Vagina (tissue), 2 donors: ENCODE data around the gene GRK4. TPM values are rescaled to one million over a fixed set of nuclear protein-coding genes. Genes with fewer than 3 reads are reported as not detected.

Experiments
- DNase-seq, 2 donors: peaks; one replicate each; pipeline ENCODE4 v3.0.0-alpha.2; 2017; ENCODE audit errors: extremely low spot score in 2 of 2
- H3K27ac ChIP-seq: fragments of 200-600 bp; sonication (generic); one replicate; pipeline ENCODE4 v1.5.1; 2019
- H3K27me3 ChIP-seq: fragments of 200-600 bp; sonication (generic); one replicate; pipeline ENCODE4 v1.5.1; 2019
- H3K36me3 ChIP-seq, 2 donors: fragments of 200-600 bp; sonication (generic); one replicate each; pipeline ENCODE4 v1.5.1; 2017 to 2019
- H3K4me1 ChIP-seq: fragments of 200-600 bp; sonication (generic); one replicate; pipeline ENCODE4 v1.5.1; 2019
- H3K4me3 ChIP-seq, 2 donors: fragments of 200-600 bp; sonication (generic); 1 replicate in 1 of 2; 2 replicates in 1 of 2; pipeline ENCODE4 v1.5.1; 2016 to 2019
- H3K9me3 ChIP-seq: fragments of 200-600 bp; sonication (generic); one replicate; pipeline ENCODE4 v1.5.1; 2019
- CTCF ChIP-seq, 3 experiments: fragments of 450-650 bp in 2 of 3; fragments of 200-600 bp in 1 of 3; sonication (generic) in 1 of 3; IDR thresholded peaks; one replicate each; pipeline ENCODE4 v1.5.1; 2017 to 2019; ENCODE audit warnings: antibody characterized with exemption in 3 of 3, mild to moderate bottlenecking in 2 of 3, moderate library complexity in 2 of 3
- POLR2A ChIP-seq, 2 donors: fragments of 450-650 bp; IDR thresholded peaks; one replicate each; pipeline ENCODE4 v1.6.1; 2017; ENCODE audit warnings: antibody characterized with exemption in 2 of 2, mild to moderate bottlenecking in 2 of 2, moderate library complexity in 2 of 2
- POLR2AphosphoS5 ChIP-seq, 2 donors: sonication (generic); formaldehyde crosslinking; IDR thresholded peaks; one replicate each; pipeline ENCODE4 v1.9.0; 2017; ENCODE audit warnings: antibody characterized with exemption in 2 of 2, mild to moderate bottlenecking in 2 of 2, low read depth in 1 of 2; ENCODE audit not compliant: insufficient read depth in 1 of 2
- intact Hi-C: fragments of 100-400 bp; cut with DNase I; formaldehyde crosslinking; loops from one replicate; pipeline ENCODE4 v1.15.1; 2023
- total RNA-seq: library from RNA; depleted of rRNA; stranded (reverse); fragments of >200 nt; gene quantifications from one replicate; pipeline ENCODE4 v1.2.3, GENCODE V29; 2016

GRK4 gene
- total RNA-seq, 1 donor from 2014 or later: 2.7 TPM

DNA sequence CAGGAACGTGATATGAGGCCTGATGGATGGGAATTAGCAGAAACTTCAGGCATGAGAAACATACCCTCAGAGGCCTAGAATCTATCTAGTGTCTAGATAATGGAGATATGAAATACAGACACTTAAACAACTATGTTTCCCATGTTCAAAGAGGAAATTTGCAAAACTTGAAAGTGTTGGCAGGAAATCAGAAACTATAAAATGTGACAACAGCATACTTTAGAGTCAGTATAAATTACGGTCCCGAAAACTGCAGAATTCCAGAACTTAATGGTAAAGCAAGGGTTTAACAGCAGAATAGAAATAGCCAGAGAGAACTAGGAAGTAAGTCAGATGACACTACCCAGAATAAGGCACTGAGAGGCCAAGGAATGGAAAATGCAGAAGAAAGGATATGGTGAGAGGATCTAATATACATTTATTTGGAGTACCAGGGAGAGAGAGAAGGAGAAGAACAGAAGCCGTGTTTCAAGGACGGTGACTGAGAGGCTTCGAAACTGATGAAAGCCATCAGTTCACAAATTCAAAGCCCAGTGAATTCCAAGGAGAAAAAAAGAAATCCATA is 103.5 kb downstream of the GRK4 start:
- TF ChIP-seq CTCF (IDR thresholded peaks at IDR 0.05) (no peak), POLR2A (IDR thresholded peaks at IDR 0.05) (no peak), POLR2AphosphoS5 (IDR thresholded peaks at IDR 0.05; ENCODE audit: insufficient read depth in 1 of 2, low read depth in 1 of 2) (no peak)
- no peak for DNase-seq
- Histone ChIP-seq H3K9me3 (no peaks in the 10 kb centered on the region), H3K4me3 (no peak overlapping the region), H3K27ac (no peak overlapping the region), H3K27me3 (no peaks in the 10 kb centered on the region), H3K36me3 (no peaks in the 10 kb centered on the region), H3K4me1 (no peaks in the 10 kb centered on the region)
- intact Hi-C loops: no loop called here

GRCh38 chr4:3067473-3068001 is 104.2 kb downstream of the GRK4 start:
- TF ChIP-seq POLR2AphosphoS5 (IDR thresholded peaks at IDR 0.05; ENCODE audit: insufficient read depth in 1 of 2, low read depth in 1 of 2) (no peak), CTCF (IDR thresholded peaks at IDR 0.05) (no peak), POLR2A (IDR thresholded peaks at IDR 0.05) (no peak)
- intact Hi-C loops: no loop called here
- H3K36me3 ChIP-seq: no peaks in the 10 kb centered on the region
- no peaks in the 10 kb centered on the region for H3K27me3 ChIP-seq
- no peak for DNase-seq
- H3K9me3 ChIP-seq: no peaks in the 10 kb centered on the region
- H3K4me1 ChIP-seq: no peaks in the 10 kb centered on the region
- no peak overlapping the region for H3K27ac ChIP-seq
- H3K4me3 ChIP-seq: no peak overlapping the region

DNA sequence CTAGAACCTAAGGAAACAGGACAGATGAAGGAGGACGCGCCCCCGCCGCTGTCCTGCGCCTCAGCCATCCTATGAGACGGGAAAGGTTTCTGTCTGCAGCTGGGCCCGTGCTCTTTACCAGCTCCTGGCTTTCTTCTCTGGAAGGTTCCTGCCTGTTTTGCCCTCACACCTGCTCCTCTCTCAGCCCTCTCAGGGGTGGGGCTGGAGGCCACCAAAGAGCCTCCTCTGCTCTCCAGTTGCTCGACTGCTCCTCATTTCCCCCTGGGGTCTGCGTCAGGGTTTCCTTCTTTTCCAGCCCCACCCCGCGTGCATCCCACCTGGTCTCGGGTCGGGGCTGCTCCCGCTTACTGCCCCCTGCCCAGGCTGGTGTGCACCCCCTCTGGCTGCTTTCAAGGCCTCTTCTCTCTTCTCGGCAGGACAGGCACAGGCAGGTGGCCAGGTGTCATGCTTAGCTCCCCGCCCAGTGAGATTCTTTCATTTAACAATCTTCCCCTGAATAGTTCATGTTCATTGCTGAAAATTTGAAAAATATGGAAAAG is 106.4 kb downstream of the GRK4 start:
- intact Hi-C loops: no loop called here
- Histone ChIP-seq H3K36me3 (no peaks in the 10 kb centered on the region), H3K4me3 (no peak overlapping the region), H3K9me3 (no peaks in the 10 kb centered on the region), H3K27ac (no peak overlapping the region), H3K27me3 (no peaks in the 10 kb centered on the region), H3K4me1 (peaks cover 8% of the 10 kb centered on the region)
- no peak for TF ChIP-seq POLR2A (IDR thresholded peaks at IDR 0.05)
- no peak for TF ChIP-seq CTCF (IDR thresholded peaks at IDR 0.05)
- TF ChIP-seq POLR2AphosphoS5 (IDR thresholded peaks at IDR 0.05; ENCODE audit: insufficient read depth in 1 of 2, low read depth in 1 of 2): no peak
- no peak for DNase-seq

- TF ChIP-seq CTCF (IDR thresholded peaks at IDR 0.05): no peak
- no peak for TF ChIP-seq POLR2A (IDR thresholded peaks at IDR 0.05)
- no peak for TF ChIP-seq POLR2AphosphoS5 (IDR thresholded peaks at IDR 0.05; ENCODE audit: insufficient read depth in 1 of 2, low read depth in 1 of 2)
- H3K4me3 ChIP-seq: no peak overlapping the region
- H3K36me3 ChIP-seq: no peaks in the 10 kb centered on the region
- no peaks in the 10 kb centered on the region for H3K27me3 ChIP-seq
- no peak overlapping the region for H3K27ac ChIP-seq
- no peaks in the 10 kb centered on the region for H3K9me3 ChIP-seq
- intact Hi-C loops: no loop called here
- peaks cover 17% of the 10 kb centered on the region for H3K4me1 ChIP-seq
- DNase-seq: no peak
Observed at GRCh38 chr4:3070709-3071500, 107.5 kb downstream of the GRK4 start.
